Gastrocnemius medialis (tissue), 4 donors: ENCODE results near the gene GCK.

ENCODE experiments used
- CTCF ChIP-seq, 5 experiments: fragments of 450-650 bp in 3 of 5; fragments of 200-600 bp in 2 of 5; sonication (generic) in 2 of 5; IDR thresholded peaks in 4 of 5; conservative IDR thresholded peaks in 1 of 5; 1 replicate in 4 of 5; 2 replicates in 1 of 5; pipeline ENCODE4 v1.5.1; 2016 to 2019; ENCODE audit warnings: antibody characterized with exemption in 5 of 5, mild to moderate bottlenecking in 3 of 5, moderate library complexity in 3 of 5
- POLR2A ChIP-seq, 2 donors: fragments of 450-650 bp; IDR thresholded peaks; one replicate each; pipeline ENCODE4 v1.6.1; 2017; ENCODE audit warnings: antibody characterized with exemption in 2 of 2, mild to moderate bottlenecking in 2 of 2, moderate library complexity in 2 of 2

- no peak for TF ChIP-seq CTCF (IDR thresholded peaks at IDR 0.05 in 4 of 5, conservative IDR thresholded peaks at IDR 0.05 in 1 of 5)
- no peak for TF ChIP-seq POLR2A (IDR thresholded peaks at IDR 0.05)
Measured at GRCh38 chr7:44132039-44132438, 57.2 kb downstream of the GCK start.
